Pancreas (tissue), 10 donors: ENCODE measurements around the gene KLHL10. TPM values are rescaled to one million over a fixed set of nuclear protein-coding genes. Genes with fewer than 3 reads are reported as not detected.
"Not testable (repeated sequence)": the region's sequence is repeated elsewhere in the genome, so short reads cannot be mapped to it uniquely, and the experiment has no call there.

Source experiments
- ATAC-seq, 4 donors: fragments of 200-7000 bp; cut with Tn5 transposase; one replicate each; pipeline versions ENCODE4 v1.8.0 to v1.9.1; 2020; ENCODE audit warnings: mild to moderate bottlenecking in 4 of 4, moderate library complexity in 4 of 4
- DNase-seq, 6 donors: peaks; one replicate each; pipeline ENCODE4 v3.0.0-alpha.2; 2020
- FAIRE-seq: peaks from 2 replicates; lab custom pipeline; 2012; peaks lifted over from hg19 to GRCh38; lab: Jason Lieb, UNC
- H3K27ac ChIP-seq, 4 donors: fragments of 200-600 bp; sonication (generic); 1 replicate in 3 of 4; 2 replicates in 1 of 4; pipeline versions ENCODE4 v1.5.0 to v1.8.0; 2020
- H3K27me3 ChIP-seq, 4 donors: fragments of 200-600 bp; one replicate each; pipeline ENCODE4 v1.8.0; 2021
- H3K36me3 ChIP-seq, 3 donors: fragments of 200-600 bp; sonication (generic) in 1 of 3; one replicate each; pipeline versions ENCODE4 v1.5.0 to v1.8.0; 2020 to 2021
- H3K4me1 ChIP-seq, 3 donors: fragments of 200-600 bp; one replicate each; pipeline ENCODE4 v1.8.0; 2021
- H3K4me3 ChIP-seq, 4 donors: fragments of 200-600 bp; sonication (generic) in 2 of 4; one replicate each; pipeline versions ENCODE4 v1.5.0 to v1.8.0; 2020 to 2021
- H3K9me3 ChIP-seq, 4 donors: fragments of 200-600 bp; one replicate each; pipeline ENCODE4 v1.8.0; 2021
- CTCF ChIP-seq, 4 donors: fragments of 200-600 bp; sonication (generic) in 3 of 4; IDR thresholded peaks; one replicate each; pipeline versions ENCODE4 v1.5.0 to v1.8.0; 2021; ENCODE audit warnings: antibody characterized with exemption in 4 of 4
- WGBS, 2 donors: extraction: QIAGEN DNeasy Blood & Tissue Kit; methylation state at CpG; one replicate each; pipeline ENCODE4 v1.1.7; 2013; 5-methylcytosine and 5-hydroxymethylcytosine counted together
- intact Hi-C, 3 donors: fragments of 100-400 bp; cut with DNase I; formaldehyde crosslinking; loops; one replicate each; pipeline versions ENCODE4 v1.11.1 to v1.14.2; 2022
- polyA plus RNA-seq, 2 donors: library from polyadenylated mRNA; stranded (reverse); fragments of 200-250 nt; gene quantifications; one replicate each; pipeline ENCODE4 v1.2.3, GENCODE V29; 2013
- total RNA-seq, 6 donors: library from RNA; stranded (reverse); fragmentation: NEBNext Ultra II Directional in 4 of 6; extraction: Animal tissue kit (Norgen Biotek cat#: 25700) in 4 of 6; gene quantifications; one replicate each; pipeline versions ENCODE4 v1.2.1 to v1.2.4, GENCODE V29; 2021 to 2023
- donor health status: healthy with polysubstance abuse.
- donor health status: DM: no; HTN: no; CAD: no; lungs with moderate emphysema.
- donor health status: DM: no; HTN: no; CAD: no.
- donor health status: control.
- donor health status: control.
- donor health status: Bipolar disorder and iron deficiency.
- donor health status: DM: yes; HTN: yes; CAD: no.
- donor health status: DM: no; HTN: no; CAD: no.
- donor health status: DM: no; HTN: no; CAD: no.
- donor health status: DM: yes; HTN: yes; CAD: no.

KLHL10 gene
- total and polyA plus RNA-seq, 8 donors: 0.02 TPM; not detected in 7

GRCh38 chr17:41869426-41869825 is 31.8 kb downstream of the KLHL10 start:
- H3K27me3 ChIP-seq: no peaks in the 10 kb centered on the region
- no peak overlapping the region for H3K27ac ChIP-seq
- no peaks in the 10 kb centered on the region for H3K9me3 ChIP-seq
- 66 to 70% methylated on average over 9 of the region's 9 CpGs for WGBS, 2 donors
- peaks cover 0 to under 1% (median 0%) of the 10 kb centered on the region in 3 donors for H3K4me1 ChIP-seq
- intact Hi-C loops: loop anchor here in 1 of 3 donors (10.0 kb wide), 1 partner anchor 55 kb away; the partner anchor contains the start of genes FKBP10 and P3H4
- FAIRE-seq (no peak), ATAC-seq (no peak), DNase-seq (peak in 1 of 6 donors; percentile 17)
- no peak for TF ChIP-seq CTCF (IDR thresholded peaks at IDR 0.05)
- peaks cover 4 to 47% (median 14%) of the 10 kb centered on the region in 3 donors for H3K36me3 ChIP-seq
- H3K4me3 ChIP-seq: no peak overlapping the region

- no peak overlapping the region for H3K27ac ChIP-seq
- 85 to 90% methylated on average over 2 of the region's 2 CpGs for WGBS, 2 donors
These were observed 32.5 kb downstream of the KLHL10 start for GRCh38 chr17:41870097-41870496.

GRCh38 chr17:41870627-41871026 is 33.0 kb downstream of the KLHL10 start:
- Histone ChIP-seq H3K9me3 (no peaks in the 10 kb centered on the region), H3K27me3 (no peaks in the 10 kb centered on the region), H3K4me1 (no peaks in the 10 kb centered on the region), H3K27ac (no peak overlapping the region), H3K4me3 (no peak overlapping the region), H3K36me3 (peaks cover 4 to 47% (median 14%) of the 10 kb centered on the region in 3 donors)
- DNase-seq (peak in 1 of 6 donors; percentile 14), FAIRE-seq (no peak), ATAC-seq (no peak)
- 77 to 80% methylated on average over 7 of the region's 7 CpGs for WGBS, 2 donors
- no peak for TF ChIP-seq CTCF (IDR thresholded peaks at IDR 0.05)
- intact Hi-C loops: no loop called here

More at GRCh38 chr17:41870097-41870496, 32.5 kb downstream of the KLHL10 start:
- DNase-seq (peak in 1 of 6 donors; percentile 19), ATAC-seq (no peak), FAIRE-seq (no peak)
- H3K9me3 ChIP-seq: no peaks in the 10 kb centered on the region
- no peak for TF ChIP-seq CTCF (IDR thresholded peaks at IDR 0.05)
- H3K27me3 ChIP-seq: no peaks in the 10 kb centered on the region
- peaks cover 4 to 47% (median 14%) of the 10 kb centered on the region in 3 donors for H3K36me3 ChIP-seq
- intact Hi-C loops: no loop called here
- H3K4me1 ChIP-seq: no peaks in the 10 kb centered on the region
- H3K4me3 ChIP-seq: no peak overlapping the region

- no peak for TF ChIP-seq CTCF (IDR thresholded peaks at IDR 0.05)
- FAIRE-seq: no peak
These were observed 34.2 kb downstream of the KLHL10 start for GRCh38 chr17:41871789-41872188.

GRCh38 chr17:41873559-41874292 is 36.1 kb downstream of the KLHL10 start:
- Histone ChIP-seq H3K4me1 (no peaks in the 10 kb centered on the region), H3K27ac (no peak overlapping the region), H3K4me3 (no peak overlapping the region), H3K27me3 (no peaks in the 10 kb centered on the region), H3K9me3 (no peaks in the 10 kb centered on the region), H3K36me3 (peaks cover 4 to 58% (median 27%) of the 10 kb centered on the region in 3 donors)
- intact Hi-C loops: no loop called here
- 96 to 98% methylated on average over 10 of the region's 10 CpGs for WGBS, 2 donors
- TF ChIP-seq CTCF (IDR thresholded peaks at IDR 0.05): no peak
- ATAC-seq: no peak
- no peak for FAIRE-seq
- peak in 1 of 6 donors; percentile 33 for DNase-seq

More at GRCh38 chr17:41871789-41872188, 34.2 kb downstream of the KLHL10 start:
- DNase-seq (peak in 1 of 6 donors; percentile 35), ATAC-seq (no peak)
- Histone ChIP-seq H3K36me3 (peaks cover 4 to 49% (median 14%) of the 10 kb centered on the region in 3 donors), H3K4me1 (no peaks in the 10 kb centered on the region), H3K27me3 (no peaks in the 10 kb centered on the region), H3K9me3 (no peaks in the 10 kb centered on the region), H3K27ac (no peak overlapping the region), H3K4me3 (no peak overlapping the region)
- 93% methylated on average over 10 of the region's 10 CpGs for WGBS, 2 donors
- intact Hi-C loops: no loop called here

- peaks cover 4 to 60% (median 28%) of the 10 kb centered on the region in 3 donors for H3K36me3 ChIP-seq
- ATAC-seq, H3K9me3 ChIP-seq, H3K4me3 ChIP-seq, FAIRE-seq, H3K27ac ChIP-seq, H3K4me1 ChIP-seq, intact Hi-C loops, H3K27me3 ChIP-seq: not testable (repeated sequence)
- WGBS, 2 donors: 96% methylated on average over 8 to 9 of the region's 9 CpGs
- peak in 1 of 6 donors; percentile 14 for DNase-seq
These were observed 36.7 kb downstream of the KLHL10 start for GRCh38 chr17:41874293-41874670.
